ENCODE measurements around the gene TRAPPC14. TPM values are rescaled to one million over a fixed set of nuclear protein-coding genes. Genes with fewer than 3 reads are reported as not detected.
A peak's percentile ranks its signal among the peaks of the same experiment; 100 is the strongest.

TRAPPC14 gene
- total and polyA plus RNA-seq, 2 of the 13 experiments (the other 11 are each of a cell fraction or from before 2014, with no cell fraction given): 4.7 to 9.6 TPM

GRCh38 chr7:100148559-100149328, 9.8 kb downstream of the TRAPPC14 start, which contains the start of gene LAMTOR4 (continued):
- TF ChIP-seq SNAPC4 (CRISPR knock-in tag; IDR thresholded peaks at IDR 0.05) (peak; percentile 57; the same call in 1 of the 2 replicates), ZNF773 (CRISPR knock-in tag; IDR thresholded peaks at IDR 0.05; ENCODE audit: borderline replicate concordance) (no peak), PAXIP1 (CRISPR knock-in tag; conservative IDR thresholded peaks at IDR 0.05) (peak; percentile 47), SIN3A (IDR thresholded peaks at IDR 0.05; ENCODE audit: borderline replicate concordance, low read depth, low read length) (peak; percentile 69; the same call in 1 of the 2 replicates), ZNF740 (CRISPR knock-in tag; IDR thresholded peaks at IDR 0.05) (peak; percentile 48; the same call in 1 of the 2 replicates), THYN1 (CRISPR knock-in tag; IDR thresholded peaks at IDR 0.05; ENCODE audit: borderline replicate concordance, low read depth) (no peak), NR0B2 (CRISPR knock-in tag; IDR thresholded peaks at IDR 0.05) (no peak), ETV6 (CRISPR knock-in tag; conservative IDR thresholded peaks at IDR 0.05) (0 out of 2 replicates have a peak, but pooled peaks have one; percentile 63), TARDBP (CRISPR knock-in tag; IDR thresholded peaks at IDR 0.05) (peak; percentile 42; the same call in 1 of the 2 replicates), PCBP1 (IDR thresholded peaks at IDR 0.05; ENCODE audit: borderline replicate concordance, low read depth, low read length) (peak; percentile 77; the same call in 1 of the 2 replicates), BCL6 (CRISPR knock-in tag; IDR thresholded peaks at IDR 0.05) (peak; percentile 26), ZNF264 (CRISPR knock-in tag; IDR thresholded peaks at IDR 0.05) (0 out of 2 replicates have a peak, but pooled peaks have one; percentile 31), ZBTB21 (CRISPR knock-in tag; IDR thresholded peaks at IDR 0.05) (0 out of 2 replicates have a peak, but pooled peaks have one; percentile 36), ZNF839 (CRISPR knock-in tag; IDR thresholded peaks at IDR 0.05; ENCODE audit: borderline replicate concordance) (peak; percentile 89), MTA3 (CRISPR knock-in tag; IDR thresholded peaks at IDR 0.05) (no peak), ZC3H13 (CRISPR knock-in tag; IDR thresholded peaks at IDR 0.05) (peak; percentile 75), ZBTB3 (CRISPR knock-in tag; IDR thresholded peaks at IDR 0.05; ENCODE audit: borderline replicate concordance, low read depth) (no peak), ZSCAN29 (CRISPR knock-in tag; conservative IDR thresholded peaks at IDR 0.05) (no peak), MATR3 (CRISPR knock-in tag; IDR thresholded peaks at IDR 0.05) (no peak)

Data from HepG2 (cell line).